Large intestine (tissue), 3 donors: ENCODE data around the gene SERINC5. TPM values are rescaled to one million over a fixed set of nuclear protein-coding genes. Genes with fewer than 3 reads are reported as not detected.

Experiments
- DNase-seq, 2 donors: peaks; one replicate each; pipeline versions ENCODE4 v3.0.0 to v3.0.0-alpha.2; 2013
- H3K27ac ChIP-seq: one replicate; pipeline ENCODE4 v1.5.1; 2013; ENCODE audit warnings: low read length
- H3K27me3 ChIP-seq: 2 replicates; pipeline ENCODE4 v1.6.1; 2013; ENCODE audit warnings: low read length; ENCODE audit not compliant: control insufficient read depth, insufficient read depth
- H3K36me3 ChIP-seq: 2 replicates; pipeline ENCODE4 v1.6.1; 2013; ENCODE audit warnings: low read length; ENCODE audit not compliant: control insufficient read depth, insufficient read depth
- H3K4me1 ChIP-seq: one replicate; pipeline ENCODE4 v1.6.1; 2013; ENCODE audit warnings: low read length; ENCODE audit not compliant: control insufficient read depth, insufficient read depth
- H3K4me3 ChIP-seq: one replicate; pipeline ENCODE4 v1.5.1; 2013; ENCODE audit warnings: low read length
- H3K9me3 ChIP-seq: one replicate; pipeline ENCODE4 v1.6.1; 2013; ENCODE audit warnings: mild to moderate bottlenecking, low read depth, low read length, moderate library complexity; ENCODE audit not compliant: control insufficient read depth
- WGBS: methylation state at CpG from one replicate; pipeline ENCODE4 v1.1.5; 2013; ENCODE audit warnings: low lambda C conversion rate; ENCODE audit not compliant: insufficient coverage; 5-methylcytosine and 5-hydroxymethylcytosine counted together
- polyA plus RNA-seq: library from polyadenylated mRNA; unstranded; fragments of 120-200 nt; gene quantifications from one replicate; pipeline ENCODE4 v1.2.1, GENCODE V29; 2013

The SERINC5 gene
- polyA plus RNA-seq, 1 donor = 44.8 TPM

DNA sequence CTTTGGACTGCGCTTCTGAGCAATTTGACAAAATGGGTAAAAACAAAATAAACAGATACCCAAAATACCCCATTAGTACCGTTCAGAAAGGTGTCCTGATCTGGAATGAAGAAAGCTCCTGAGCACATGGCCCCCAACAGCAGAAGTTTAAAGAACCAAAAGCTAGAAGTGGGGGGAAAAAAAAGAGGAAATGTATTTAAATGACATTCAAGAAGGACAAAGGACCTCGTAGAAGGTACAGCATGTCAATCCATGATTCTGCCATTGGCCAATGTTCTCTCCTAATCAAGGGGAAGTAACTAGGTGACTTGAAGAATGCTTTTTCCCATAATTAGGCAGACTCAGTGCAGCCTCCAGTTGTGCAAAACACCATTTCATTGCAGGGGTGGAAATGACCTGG, 78.6 kb downstream of the SERINC5 start:
- Histone ChIP-seq H3K4me1 (peaks cover 18% of the 10 kb centered on the region), H3K9me3 (no peaks in the 10 kb centered on the region), H3K27me3 (no peaks in the 10 kb centered on the region), H3K27ac (no peak overlapping the region), H3K36me3 (peaks cover 33% of the 10 kb centered on the region), H3K4me3 (no peak overlapping the region)
- no peak for DNase-seq
- WGBS = 86% methylated on average over 1 of the region's 3 CpGs

DNA sequence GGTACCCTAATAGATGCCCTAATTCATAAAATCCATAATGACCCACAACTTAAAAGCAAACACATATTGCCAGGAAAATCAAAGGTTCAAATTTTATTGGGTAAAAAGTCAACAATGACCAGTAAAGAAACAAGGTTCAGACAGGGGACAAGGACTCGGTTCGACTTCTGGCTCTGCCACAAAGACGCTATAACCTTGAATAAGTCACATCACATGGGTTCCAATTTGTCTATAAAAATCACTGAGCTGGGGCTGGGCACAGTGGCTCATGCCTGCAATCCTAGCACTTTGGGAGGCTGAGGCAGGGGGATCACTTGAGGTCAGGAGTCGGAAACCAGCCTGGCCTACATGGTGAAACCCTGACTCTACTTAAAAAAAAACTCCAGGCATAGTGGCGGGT, 80.5 kb downstream of the SERINC5 start:
- DNase-seq = no peak
- Histone ChIP-seq H3K4me1 (peaks cover 1% of the 10 kb centered on the region), H3K27ac (no peak overlapping the region), H3K4me3 (no peak overlapping the region), H3K36me3 (peaks cover 38% of the 10 kb centered on the region), H3K27me3 (no peaks in the 10 kb centered on the region), H3K9me3 (no peaks in the 10 kb centered on the region)
- WGBS = 100% methylated on average over 1 of the region's 5 CpGs

- no peak overlapping the region for H3K27ac ChIP-seq
Observed at GRCh38 chr5:80174790-80175189, 81.1 kb downstream of the SERINC5 start.

GRCh38 chr5:80172067-80172695, 83.7 kb downstream of the SERINC5 start:
- H3K4me3 ChIP-seq = no peak overlapping the region
- no peaks in the 10 kb centered on the region for H3K4me1 ChIP-seq
- peaks cover 51% of the 10 kb centered on the region for H3K36me3 ChIP-seq
- H3K9me3 ChIP-seq = no peaks in the 10 kb centered on the region
- no peak for DNase-seq
- H3K27me3 ChIP-seq = no peaks in the 10 kb centered on the region
- no peak overlapping the region for H3K27ac ChIP-seq
- WGBS = 40% methylated on average over 1 of the region's 9 CpGs

More at GRCh38 chr5:80174790-80175189, 81.1 kb downstream of the SERINC5 start:
- Histone ChIP-seq H3K27me3 (no peaks in the 10 kb centered on the region), H3K36me3 (peaks cover 43% of the 10 kb centered on the region), H3K9me3 (no peaks in the 10 kb centered on the region), H3K4me1 (no peaks in the 10 kb centered on the region), H3K4me3 (no peak overlapping the region)
- no peak for DNase-seq
- no CpG with 5 or more reads among the region's 5 CpGs for WGBS

GRCh38 chr5:80170117-80170535, 85.7 kb downstream of the SERINC5 start:
- WGBS = no CpG with 5 or more reads among the region's 2 CpGs

DNA sequence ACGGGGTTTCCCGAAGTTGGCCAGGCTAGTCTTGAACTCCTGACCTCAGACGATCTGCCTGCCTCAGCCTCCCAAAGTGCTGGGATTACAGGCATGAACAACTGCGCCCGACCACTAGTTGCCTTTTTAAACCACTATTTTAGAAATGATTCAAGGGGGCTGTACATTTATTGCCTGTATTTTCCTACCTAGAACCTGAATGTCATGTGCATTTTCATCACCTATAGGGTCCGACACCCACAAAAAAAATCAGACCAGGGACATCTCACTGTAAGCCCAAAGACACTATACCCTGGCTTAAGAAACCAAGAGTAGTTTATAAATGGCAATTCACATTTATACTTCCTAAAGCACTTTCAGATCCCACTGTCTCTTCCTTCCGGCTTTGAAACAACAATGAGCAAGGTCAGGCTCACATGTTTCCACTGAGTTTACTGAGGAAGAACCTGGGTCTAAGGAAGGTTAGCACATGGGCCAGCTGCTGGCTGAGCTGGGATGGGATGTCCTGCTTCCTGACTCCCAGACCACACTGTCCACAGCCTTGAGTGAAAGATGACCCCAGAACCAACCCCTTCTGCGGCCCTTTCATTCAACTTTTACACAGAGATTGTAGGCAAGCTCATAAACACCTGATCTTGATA, 87.3 kb downstream of the SERINC5 start:
- H3K4me3 ChIP-seq = no peak overlapping the region
- H3K27ac ChIP-seq = no peak overlapping the region
- DNase-seq = no peak
- no peaks in the 10 kb centered on the region for H3K9me3 ChIP-seq
- H3K36me3 ChIP-seq = peaks cover 42% of the 10 kb centered on the region
- H3K27me3 ChIP-seq = no peaks in the 10 kb centered on the region
- H3K4me1 ChIP-seq = no peaks in the 10 kb centered on the region
- WGBS = no CpG with 5 or more reads among the region's 8 CpGs

More at GRCh38 chr5:80170117-80170535, 85.7 kb downstream of the SERINC5 start:
- no peak overlapping the region for H3K27ac ChIP-seq
- H3K27me3 ChIP-seq = no peaks in the 10 kb centered on the region
- H3K4me1 ChIP-seq = no peaks in the 10 kb centered on the region
- H3K36me3 ChIP-seq = peaks cover 55% of the 10 kb centered on the region
- DNase-seq = no peak
- no peak overlapping the region for H3K4me3 ChIP-seq
- H3K9me3 ChIP-seq = no peaks in the 10 kb centered on the region

DNA sequence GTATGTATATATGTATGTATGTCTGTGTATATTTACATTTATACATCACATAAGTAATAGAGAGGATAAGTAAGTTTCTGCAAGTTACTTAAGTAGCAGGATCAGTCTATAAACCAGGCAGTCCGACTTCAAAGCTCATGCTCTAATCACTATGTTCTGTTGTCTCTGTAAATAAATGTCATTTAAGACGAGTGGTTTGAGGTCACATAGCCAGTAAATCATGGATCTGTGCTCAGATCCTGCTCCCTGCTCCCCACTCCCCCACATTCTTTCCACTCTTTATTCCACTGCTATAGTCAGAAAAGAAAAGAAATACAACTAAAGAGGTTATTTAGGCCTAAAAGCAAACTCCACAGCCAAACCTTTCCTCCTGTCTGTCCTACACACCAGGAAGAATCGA, 90.4 kb downstream of the SERINC5 start:
- no peak overlapping the region for H3K27ac ChIP-seq
- H3K4me3 ChIP-seq = no peak overlapping the region
- 67% methylated on average over 1 of the region's 3 CpGs for WGBS

GRCh38 chr5:80161165-80161564, 94.7 kb downstream of the SERINC5 start:
- WGBS = 80% methylated on average over 1 of the region's 1 CpG
- no peak for DNase-seq
- no peak overlapping the region for H3K4me3 ChIP-seq
- peaks cover 52% of the 10 kb centered on the region for H3K36me3 ChIP-seq
- H3K27ac ChIP-seq = no peak overlapping the region
- H3K4me1 ChIP-seq = no peaks in the 10 kb centered on the region
- peaks cover 6% of the 10 kb centered on the region for H3K9me3 ChIP-seq
- no peaks in the 10 kb centered on the region for H3K27me3 ChIP-seq

More for the DNA sequence above, 90.4 kb downstream of the SERINC5 start:
- Histone ChIP-seq H3K9me3 (peaks cover 6% of the 10 kb centered on the region), H3K36me3 (peaks cover 44% of the 10 kb centered on the region), H3K27me3 (no peaks in the 10 kb centered on the region), H3K4me1 (no peaks in the 10 kb centered on the region)
- no peak for DNase-seq

DNA sequence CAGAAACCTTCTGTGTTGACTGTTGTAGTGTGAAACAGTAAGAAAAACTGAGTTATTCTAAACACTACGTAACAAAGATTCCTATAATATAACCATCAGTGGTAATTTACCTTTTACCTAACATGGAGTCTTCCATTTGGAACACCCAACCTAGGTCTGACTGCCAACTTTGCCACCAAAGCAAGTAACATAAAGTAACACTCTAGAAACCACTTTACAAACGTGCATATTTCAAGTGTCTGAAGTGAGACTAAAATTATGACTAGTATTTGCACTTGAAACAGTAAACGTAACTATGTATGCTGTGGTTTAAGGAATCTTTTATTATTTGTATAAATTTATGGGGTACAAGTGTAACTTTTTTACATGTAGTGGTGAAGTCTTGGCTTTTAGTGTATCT, 95.6 kb downstream of the SERINC5 start:
- H3K9me3 ChIP-seq = peaks cover 6% of the 10 kb centered on the region
- H3K36me3 ChIP-seq = peaks cover 51% of the 10 kb centered on the region
- WGBS = no CpG with 5 or more reads among the region's 3 CpGs
- no peaks in the 10 kb centered on the region for H3K27me3 ChIP-seq
- no peak overlapping the region for H3K27ac ChIP-seq
- H3K4me3 ChIP-seq = no peak overlapping the region
- no peak for DNase-seq
- H3K4me1 ChIP-seq = no peaks in the 10 kb centered on the region

DNA sequence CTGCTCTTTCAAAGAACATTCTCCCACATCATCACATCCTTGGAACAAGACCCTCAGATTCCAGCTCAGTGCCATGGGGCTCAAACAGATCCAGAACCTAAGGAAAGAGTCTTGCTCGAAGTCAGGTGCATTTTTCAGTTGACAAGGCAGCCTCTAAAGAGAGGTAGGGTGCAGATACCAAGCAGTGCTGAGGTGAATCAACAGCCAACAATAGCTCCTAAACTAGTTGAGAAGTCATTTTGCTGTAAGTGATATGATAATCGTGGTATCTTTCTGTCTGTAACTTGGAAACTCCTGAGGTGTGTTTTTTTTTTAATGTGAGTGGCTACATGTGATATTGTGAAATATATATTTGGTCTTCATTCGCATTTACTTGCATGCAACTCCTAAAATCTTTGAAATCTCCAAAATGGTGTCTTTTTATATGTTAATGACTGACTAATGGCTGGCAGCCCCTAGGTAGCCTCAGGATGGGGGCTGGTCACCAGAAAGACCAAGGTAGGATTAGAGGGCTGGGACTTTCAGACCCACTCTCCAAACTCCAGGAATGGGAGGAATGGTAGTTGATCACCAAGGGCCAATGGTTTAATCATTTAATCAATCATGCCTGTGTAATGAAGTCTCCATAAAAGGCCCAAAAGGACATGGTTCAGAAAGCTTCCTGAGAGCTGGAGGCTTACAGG, 96.6 kb downstream of the SERINC5 start:
- 100% methylated on average over 1 of the region's 3 CpGs for WGBS
- DNase-seq = no peak
- H3K27ac ChIP-seq = no peak overlapping the region
- peaks cover 6% of the 10 kb centered on the region for H3K9me3 ChIP-seq
- H3K27me3 ChIP-seq = no peaks in the 10 kb centered on the region
- H3K4me3 ChIP-seq = no peak overlapping the region
- H3K36me3 ChIP-seq = peaks cover 54% of the 10 kb centered on the region
- H3K4me1 ChIP-seq = no peaks in the 10 kb centered on the region
